Smooth muscle cell of the coronary artery (primary cell): ENCODE data around the gene TNFRSF9. TPM values are rescaled to one million over a fixed set of nuclear protein-coding genes. Genes with fewer than 3 reads are reported as not detected.

Experiments
- total RNA-seq: library from RNA; depleted of rRNA; stranded (reverse); fragments of >200 nt; gene quantifications from 2 replicates; pipeline ENCODE4 v1.2.3, GENCODE V29; 2014; ENCODE audit warnings: low replicate concordance

The TNFRSF9 gene
- 1.2 TPM in 1 of 2 replicates, not detected in the other for total RNA-seq

DNA sequence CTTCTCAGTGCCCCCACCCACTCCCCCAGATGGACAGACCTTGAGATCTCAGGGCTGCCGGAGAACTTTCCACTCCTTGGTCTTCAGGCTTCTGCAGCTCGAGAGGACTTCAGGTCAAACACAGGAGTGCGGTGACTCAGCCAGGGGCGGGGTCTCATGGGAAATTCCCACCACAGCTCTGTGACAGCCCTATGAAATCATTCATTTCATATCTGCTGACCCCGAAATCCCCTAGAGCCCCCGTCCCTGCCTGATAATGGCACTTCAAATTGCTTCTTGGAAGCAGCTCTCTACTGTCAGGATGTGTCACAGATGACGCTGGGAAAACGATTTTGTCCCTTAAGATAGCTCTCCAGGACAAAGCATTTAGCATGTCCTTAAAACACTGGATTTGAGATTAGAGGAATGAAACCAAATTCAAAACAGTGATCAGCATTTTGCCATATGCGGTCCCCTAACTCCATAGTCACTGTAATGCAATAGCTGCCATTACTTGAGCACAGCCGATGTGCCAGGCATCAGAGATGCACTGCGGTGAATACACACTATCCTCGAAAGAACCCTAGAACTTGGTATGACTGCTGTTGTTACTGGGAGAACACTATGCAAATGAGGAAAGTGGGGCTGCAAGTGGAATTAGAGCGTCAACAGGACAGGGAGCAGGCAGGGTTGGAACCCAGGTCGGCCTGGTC lies at the start of gene TNFRSF9:
Gene TNFRSF9, minus strand, starts transcription at position 95 of the 692 bp plus-strand sequence. CDS start 845 bp downstream, outside the sequence.

DNA sequence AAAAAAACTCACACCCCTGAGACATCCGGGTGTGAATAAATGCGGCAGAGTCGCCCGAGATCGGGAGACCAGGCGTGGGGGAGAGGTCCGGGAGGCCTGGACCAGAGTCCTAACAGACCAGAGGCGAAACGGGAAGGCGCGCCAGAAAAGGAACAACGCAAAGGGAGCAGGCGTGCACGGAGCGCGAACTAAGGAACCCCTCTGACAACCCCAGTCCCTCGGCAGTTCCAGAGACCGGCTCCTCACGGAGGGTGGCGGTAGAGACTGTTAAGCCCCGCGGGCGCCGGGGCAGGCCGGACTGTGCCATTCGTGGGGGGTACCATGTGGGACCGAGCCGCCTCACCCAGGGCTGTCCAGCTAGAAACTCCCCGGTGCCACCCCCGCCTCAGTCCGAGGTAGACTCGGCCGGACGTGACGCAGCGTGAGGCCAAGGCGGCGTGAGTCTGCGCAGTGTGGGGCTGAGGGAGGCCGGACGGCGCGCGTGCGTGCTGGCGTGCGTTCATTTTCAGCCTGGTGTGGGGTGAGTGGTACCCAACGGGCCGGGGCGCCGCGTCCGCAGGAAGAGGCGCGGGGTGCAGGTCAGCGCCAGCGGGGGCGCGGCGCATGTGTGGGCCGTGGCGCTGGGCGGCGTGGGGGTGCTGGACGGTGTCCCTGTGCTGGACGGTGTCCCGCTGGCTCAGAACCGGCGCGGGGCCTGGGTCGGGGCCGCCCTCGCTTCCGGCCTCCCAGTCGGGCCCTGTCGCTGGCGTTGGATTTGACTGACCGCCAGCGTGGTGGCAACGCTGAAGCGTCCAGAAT lies 20.8 kb upstream of the TNFRSF9 start, which contains the start of gene PARK7:
Gene PARK7, plus strand, starts transcription at position 496 of the 798 bp plus-strand sequence. CDS start 1,075 bp downstream, outside the sequence.

Other genes starting within 250 kb of the TNFRSF9 start
- 52.8 and 71.0 TPM in 2 replicates for gene VAMP3, start 169.5 kb downstream of the TNFRSF9 start, total RNA-seq
- gene PER3, start 156.5 kb downstream of the TNFRSF9 start, total RNA-seq = 2.0 and 4.4 TPM in 2 replicates
- gene UTS2, start 87.8 kb downstream of the TNFRSF9 start, total RNA-seq = not detected in 2 replicates
- 299 and 380 TPM in 2 replicates for gene PARK7, start 20.9 kb upstream of the TNFRSF9 start, total RNA-seq
- 14.9 and 17.5 TPM in 2 replicates for gene ERRFI1, start 85.5 kb upstream of the TNFRSF9 start, total RNA-seq